IMR-90 (cell line): Measurements from ENCODE around the gene CCDC61. TPM values are rescaled to one million over a fixed set of nuclear protein-coding genes. Genes with fewer than 3 reads are reported as not detected.

Experiments used
- ATAC-seq: fragments of 200-7000 bp; cut with Tn5 transposase; 2 replicates; pipeline ENCODE4 v1.9.1; 2020; ENCODE audit warnings: low read depth, mild to moderate bottlenecking, moderate library complexity
- BruUV-seq: library from RNA; stranded (reverse); fragments of 400-500 nt; replicated peaks from 2 replicates; lab custom pipeline; 2021; lab: Mats Ljungman, UMichigan
- CTCF ChIA-PET: fragments of 300-600 bp; formaldehyde crosslinking; extraction: SDS; loops from one replicate; lab custom pipeline; 2021; ENCODE audit warnings: antibody characterized with exemption; lab: Yijun Ruan, JAX
- POLR2A ChIA-PET: fragments of 300-600 bp; sonication (Branson Sonifier 250); formaldehyde crosslinking; loops from one replicate; lab custom pipeline; 2022; ENCODE audit warnings: antibody characterized with exemption; ENCODE audit not compliant: unreplicated experiment; lab: Charles Lee
- DNase-seq: peaks from one replicate; pipeline ENCODE4 v3.0.0; 2013
- H2AFZ ChIP-seq: replicated peaks from 2 replicates; pipeline ENCODE3; 2013; ENCODE audit warnings: low read length, mild to moderate bottlenecking; ENCODE audit not compliant: poor library complexity
- H2AK5ac ChIP-seq: 2 replicates; pipeline ENCODE4 v1.6.1; 2013; ENCODE audit warnings: low read depth, low read length, inconsistent platforms
- H2AK9ac ChIP-seq: replicated peaks from 2 replicates; pipeline ENCODE3; 2013; ENCODE audit warnings: mild to moderate bottlenecking, low read depth, low read length, moderate library complexity; ENCODE audit not compliant: poor library complexity
- H2BK120ac ChIP-seq: 2 replicates; pipeline ENCODE4 v1.6.1; 2013; ENCODE audit warnings: low read depth, low read length, inconsistent platforms
- H2BK15ac ChIP-seq: 3 replicates; pipeline ENCODE4 v1.6.1; 2013; ENCODE audit warnings: low read depth, low read length, inconsistent platforms
- H2BK20ac ChIP-seq: 2 replicates; pipeline ENCODE4 v1.6.1; 2013; ENCODE audit warnings: low read depth, mild to moderate bottlenecking, inconsistent platforms, low read length, moderate library complexity
- H2BK5ac ChIP-seq: 2 replicates; pipeline ENCODE4 v1.6.1; 2013; ENCODE audit warnings: mild to moderate bottlenecking, low read depth, low read length, inconsistent platforms; ENCODE audit not compliant: poor library complexity, severe bottlenecking
- H3K14ac ChIP-seq: replicated peaks from 2 replicates; pipeline ENCODE4 v1.6.1; 2013; ENCODE audit warnings: low read depth, low read length, inconsistent platforms
- H3K18ac ChIP-seq: 2 replicates; pipeline ENCODE4 v1.6.1; 2013; ENCODE audit warnings: low read depth, low read length, control low read depth
- H3K23ac ChIP-seq: 2 replicates; pipeline ENCODE4 v1.6.1; 2013; ENCODE audit warnings: low read depth, low read length, inconsistent platforms
- H3K27ac ChIP-seq: 2 replicates; pipeline ENCODE4 v1.5.1; 2013; ENCODE audit warnings: mild to moderate bottlenecking, control low read depth, low read length; ENCODE audit not compliant: insufficient read depth
- H3K27me3 ChIP-seq: 2 replicates; pipeline ENCODE4 v1.6.1; 2013; ENCODE audit warnings: low read length; ENCODE audit not compliant: control insufficient read depth, insufficient read depth
- H3K36me3 ChIP-seq: 2 replicates; pipeline ENCODE4 v1.6.1; 2013; ENCODE audit warnings: low read length, mixed read lengths; ENCODE audit not compliant: control insufficient read depth, insufficient read depth
- H3K4ac ChIP-seq: 2 replicates; pipeline ENCODE4 v1.6.1; 2013; ENCODE audit warnings: low read depth, low read length, inconsistent platforms
- H3K4me1 ChIP-seq: 2 replicates; pipeline ENCODE4 v1.6.1; 2013; ENCODE audit warnings: low read length, mixed read lengths; ENCODE audit not compliant: control insufficient read depth, insufficient read depth
- H3K4me2 ChIP-seq: 2 replicates; pipeline ENCODE4 v1.6.1; 2013; ENCODE audit warnings: low read depth, mild to moderate bottlenecking, control low read depth, low read length, moderate library complexity
- H3K4me3 ChIP-seq: 2 replicates; pipeline ENCODE4 v1.5.1; 2013; ENCODE audit warnings: low read depth, mild to moderate bottlenecking, control low read depth, low read length, moderate library complexity; ENCODE audit not compliant: insufficient read depth
- H3K56ac ChIP-seq: 2 replicates; pipeline ENCODE4 v1.6.1; 2013; ENCODE audit warnings: low read length, inconsistent platforms; ENCODE audit not compliant: insufficient read depth; ENCODE audit errors: extremely low read depth
- H3K79me1 ChIP-seq, 2 experiments: 2 replicates each; pipeline ENCODE4 v1.6.1; 2013; ENCODE audit warnings: low read length in 2 of 2, inconsistent platforms in 1 of 2, low read depth in 1 of 2
- H3K9ac ChIP-seq: 2 replicates; pipeline ENCODE4 v1.6.1; 2013; ENCODE audit warnings: low read depth, low read length, control low read depth
- H3K9me1 ChIP-seq: 2 replicates; pipeline ENCODE4 v1.6.1; 2013; ENCODE audit warnings: low read length, inconsistent platforms; ENCODE audit not compliant: insufficient read depth
- H3K9me3 ChIP-seq: 2 replicates; pipeline ENCODE4 v1.6.1; 2013; ENCODE audit warnings: low read length; ENCODE audit not compliant: control insufficient read depth, insufficient read depth
- H4K20me1 ChIP-seq: 2 replicates; pipeline ENCODE4 v1.6.1; 2013; ENCODE audit warnings: low read length, inconsistent platforms; ENCODE audit not compliant: insufficient read depth
- H4K5ac ChIP-seq: 2 replicates; pipeline ENCODE4 v1.6.1; 2013; ENCODE audit warnings: mild to moderate bottlenecking, low read depth, low read length, control low read depth
- H4K8ac ChIP-seq, 2 experiments: 2 replicates each; pipeline ENCODE4 v1.6.1; 2013; ENCODE audit warnings: low read depth in 2 of 2, low read length in 2 of 2, control low read depth in 1 of 2, inconsistent platforms in 1 of 2
- H4K91ac ChIP-seq: 2 replicates; pipeline ENCODE4 v1.6.1; 2013; ENCODE audit warnings: low read depth, low read length, inconsistent platforms; ENCODE audit not compliant: insufficient read depth
- BHLHE40 ChIP-seq: fragments of 150-350 bp; IDR thresholded peaks from 2 replicates; pipeline ENCODE4 v1.6.1; 2016; ENCODE audit warnings: mild to moderate bottlenecking, low read depth, low read length
- CEBPB ChIP-seq: IDR thresholded peaks from 2 replicates; pipeline ENCODE4 v1.6.1; 2012; ENCODE audit warnings: low read depth, low read length, improper control_type of control experiment
- CTCF ChIP-seq: conservative IDR thresholded peaks from 2 replicates; pipeline ENCODE4 v1.5.1; 2012; ENCODE audit warnings: mild to moderate bottlenecking, low read depth, low read length, improper control_type of control experiment
- ELK1 ChIP-seq: fragments of 150-350 bp; IDR thresholded peaks from 2 replicates; pipeline ENCODE4 v1.6.1; 2016; ENCODE audit warnings: low read depth, mild to moderate bottlenecking, low read length, moderate library complexity, borderline replicate concordance
- MAFK ChIP-seq: IDR thresholded peaks from 2 replicates; pipeline ENCODE4 v1.6.1; 2012; ENCODE audit warnings: low read depth, low read length, improper control_type of control experiment
- MAZ ChIP-seq: IDR thresholded peaks from 2 replicates; pipeline ENCODE4 v1.6.1; 2012; ENCODE audit warnings: low read depth, mild to moderate bottlenecking, low read length, improper control_type of control experiment, moderate library complexity, borderline replicate concordance
- MXI1 ChIP-seq: IDR thresholded peaks from 2 replicates; pipeline ENCODE4 v1.6.1; 2012; ENCODE audit warnings: low read depth, mild to moderate bottlenecking, low read length, moderate library complexity, borderline replicate concordance
- NFE2L2 ChIP-seq: fragments of 150-350 bp; IDR thresholded peaks from 2 replicates; pipeline ENCODE4 v1.6.1; 2016; ENCODE audit warnings: low read depth, mild to moderate bottlenecking, low read length
- POLR2A ChIP-seq: IDR thresholded peaks from 2 replicates; pipeline ENCODE4 v1.6.1; 2012; ENCODE audit warnings: mild to moderate bottlenecking, low read depth, low read length
- RAD21 ChIP-seq: IDR thresholded peaks from 2 replicates; pipeline ENCODE4 v1.6.1; 2012; ENCODE audit warnings: low read length, improper control_type of control experiment
- RCOR1 ChIP-seq: IDR thresholded peaks from 2 replicates; pipeline ENCODE4 v1.6.1; 2012; ENCODE audit warnings: mild to moderate bottlenecking, low read length, improper control_type of control experiment; ENCODE audit not compliant: insufficient replicate concordance
- RFX5 ChIP-seq: IDR thresholded peaks from 2 replicates; pipeline ENCODE4 v1.8.0; 2012; ENCODE audit warnings: low read depth, mild to moderate bottlenecking, low read length, moderate library complexity
- SMC3 ChIP-seq: fragments of 150-350 bp; IDR thresholded peaks from 2 replicates; pipeline ENCODE4 v1.6.1; 2016; ENCODE audit warnings: low read depth, mild to moderate bottlenecking, antibody characterized with exemption, low read length, moderate library complexity
- USF2 ChIP-seq: fragments of 150-350 bp; IDR thresholded peaks from 2 replicates; pipeline ENCODE4 v1.6.1; 2017; ENCODE audit warnings: mild to moderate bottlenecking, antibody characterized with exemption, low read length, low read depth
- WGBS, 2 experiments: methylation state at CpG; one replicate each; pipeline versions ENCODE4 v1.1.5 to v1.1.7; 2013; ENCODE audit warnings: missing lambda C conversion rate in 2 of 2; ENCODE audit not compliant: insufficient read length in 1 of 2; ENCODE audit errors: extremely low coverage in 2 of 2; 5-methylcytosine and 5-hydroxymethylcytosine counted together
- dilution Hi-C: fragments of 300-500 bp; cut with HindIII; formaldehyde crosslinking; loops from one replicate; pipeline ENCODE4 v1.14.3; 2018; ENCODE audit warnings: low sequenced_read_pairs; ENCODE audit not compliant: unreplicated experiment
- in situ Hi-C: fragments of 300-500 bp; cut with MboI; formaldehyde crosslinking; loops from 3 replicates; pipeline ENCODE4 v1.14.3; 2019; ENCODE audit warnings: low sequenced_read_pairs, inconsistent platforms, mixed read lengths
- intact Hi-C: fragments of 100-400 bp; cut with micrococcal nuclease; formaldehyde crosslinking; loops from 2 replicates; pipeline ENCODE4 v1.10.0; 2022
- polyA plus RNA-seq, 3 experiments: library from polyadenylated mRNA; depleted of rRNA; stranded (reverse); fragments of >200 nt; gene quantifications; 2 replicates each; pipeline ENCODE4 v1.2.3, GENCODE V29; 2012; ENCODE audit warnings: low replicate concordance in 1 of 3
- total RNA-seq: library from RNA; depleted of rRNA; stranded (reverse); fragments of >200 nt; gene quantifications from 2 replicates; pipeline ENCODE4 v1.2.3, GENCODE V29; 2012

CCDC61 gene
- total and polyA plus RNA-seq, 2 of the 4 experiments (the other 2 are of a cell fraction), result 3.2 to 9.1 TPM

- Histone ChIP-seq H3K9me3 (peaks cover 6% of the 10 kb centered on the region), H3K18ac (no peak overlapping the region), H3K4me1 (no peaks in the 10 kb centered on the region), H3K36me3 (no peaks in the 10 kb centered on the region), H2AK5ac (no peak overlapping the region), H4K91ac (no peak overlapping the region), H4K5ac (no peak overlapping the region), H4K20me1 (no peaks in the 10 kb centered on the region), H3K9ac (no peak overlapping the region), H3K4ac (no peak overlapping the region), H3K4me3 (no peak overlapping the region), H3K23ac (no peak overlapping the region), H2BK120ac (no peak overlapping the region), H2AK9ac (no peak overlapping the region), H4K8ac (no peak overlapping the region), H3K79me1 (no peaks in the 10 kb centered on the region), H2BK5ac (no peak overlapping the region), H3K9me1 (no peaks in the 10 kb centered on the region), H3K4me2 (no peak overlapping the region), H2BK20ac (no peak overlapping the region), H2BK15ac (no peak overlapping the region), H3K27me3 (peaks cover 49% of the 10 kb centered on the region), H3K56ac (no peak overlapping the region), H3K27ac (no peak overlapping the region), H3K14ac (no peak overlapping the region), H2AFZ (no peak overlapping the region)
- ChIA-PET POLR2A (no interaction called here), CTCF (interaction anchor here (3.2 kb wide), 1 partner anchor 15 kb away, joined by 13 read pairs; no protein-coding TSS in a partner anchor)
- intact Hi-C loops, result no loop called here
- ATAC-seq (no peak), DNase-seq (no peak)
- TF ChIP-seq ELK1 (no peak), POLR2A (no peak), SMC3 (no peak), CEBPB (no peak), USF2 (no peak), MAZ (no peak), CTCF (no peak), BHLHE40 (no peak), RCOR1 (no peak), RAD21 (no peak), RFX5 (no peak), NFE2L2 (no peak), MAFK (no peak), MXI1 (no peak)
- dilution Hi-C loops, result no loop called here
- in situ Hi-C loops, result no loop called here
- no CpG with 5 or more reads among the region's 1 CpG for WGBS, 2 experiments
- no TSS peak for BruUV-seq
Observed at GRCh38 chr19:46043519-46043918, 48.3 kb downstream of the CCDC61 start.
